GM12874 (cell line): ENCODE results near the gene CDH12.

ENCODE experiments used
- CTCF ChIP-seq: IDR thresholded peaks from 2 replicates; pipeline ENCODE4 v1.5.1; 2011; ENCODE audit warnings: low read depth, mild to moderate bottlenecking, control low read depth, low read length, moderate library complexity; ENCODE audit not compliant: insufficient read depth

Gene CDH12

GRCh38 chr5:22757776-22758175 is 95.4 kb downstream of the CDH12 start:
- no peak for TF ChIP-seq CTCF

- no peak for TF ChIP-seq CTCF
Observed at GRCh38 chr5:22754155-22754554, 99.0 kb downstream of the CDH12 start.

DNA sequence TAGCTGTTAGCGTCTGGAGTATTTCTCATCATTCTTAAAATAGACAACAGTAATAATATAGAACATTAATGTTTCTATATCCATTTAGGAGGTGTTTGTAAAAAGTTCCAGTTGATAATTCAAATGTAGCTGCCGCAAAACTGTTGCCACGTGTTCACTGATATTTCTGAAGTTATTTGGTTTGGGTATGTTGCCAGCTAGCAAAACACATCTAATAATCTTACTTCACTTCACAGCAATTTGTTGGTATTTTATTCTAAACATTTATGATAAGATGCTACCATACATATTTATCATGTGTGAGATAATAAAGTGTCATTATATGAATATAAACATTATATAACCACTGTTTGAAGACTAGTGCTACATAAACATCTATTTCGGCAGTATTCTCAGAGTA is 101.6 kb downstream of the CDH12 start:
- no peak for TF ChIP-seq CTCF

DNA sequence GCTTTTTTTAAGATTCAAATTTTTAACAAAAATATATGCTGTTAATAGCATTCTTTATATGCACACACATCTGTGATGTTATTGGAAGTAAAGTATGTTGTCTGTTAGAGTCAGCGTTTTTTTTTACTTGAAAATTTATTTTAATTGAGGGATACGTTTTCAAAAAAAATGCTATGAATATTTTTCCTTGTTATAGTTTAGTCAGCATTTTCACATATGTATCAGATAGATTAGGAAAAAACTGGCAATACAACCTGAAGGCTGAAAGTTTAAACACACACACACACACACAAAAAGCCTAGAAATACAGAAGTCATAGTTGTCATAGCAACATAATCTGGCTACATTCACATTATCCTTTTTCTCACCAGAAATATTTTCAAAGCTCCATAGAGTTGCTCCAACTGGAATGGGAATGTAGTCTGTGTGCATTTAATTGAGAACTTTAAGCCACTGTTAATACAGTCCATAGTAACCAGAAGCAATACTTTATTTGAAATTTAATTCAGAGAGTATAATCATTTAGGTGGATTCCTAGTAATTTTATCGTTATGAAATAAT is 116.6 kb downstream of the CDH12 start:
- TF ChIP-seq CTCF = no peak

DNA sequence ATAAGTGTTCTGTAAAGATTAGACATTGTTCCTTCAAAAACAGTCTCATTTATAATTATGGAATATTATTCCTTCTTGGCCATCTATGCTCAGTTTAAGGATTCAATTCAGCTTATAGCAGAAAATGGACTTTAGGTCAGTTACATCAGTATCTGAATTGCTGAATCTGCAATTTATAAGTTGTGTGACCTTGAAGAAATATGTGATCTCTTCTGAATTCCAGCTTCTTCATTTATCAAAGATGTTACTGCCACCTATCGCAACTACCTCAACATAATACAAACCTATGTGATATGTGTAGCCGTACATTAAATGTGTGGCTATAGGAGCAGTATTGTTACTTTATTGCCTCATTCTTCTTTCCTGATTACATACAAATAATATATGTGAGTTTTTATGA is 118.2 kb downstream of the CDH12 start:
- TF ChIP-seq CTCF = no peak

DNA sequence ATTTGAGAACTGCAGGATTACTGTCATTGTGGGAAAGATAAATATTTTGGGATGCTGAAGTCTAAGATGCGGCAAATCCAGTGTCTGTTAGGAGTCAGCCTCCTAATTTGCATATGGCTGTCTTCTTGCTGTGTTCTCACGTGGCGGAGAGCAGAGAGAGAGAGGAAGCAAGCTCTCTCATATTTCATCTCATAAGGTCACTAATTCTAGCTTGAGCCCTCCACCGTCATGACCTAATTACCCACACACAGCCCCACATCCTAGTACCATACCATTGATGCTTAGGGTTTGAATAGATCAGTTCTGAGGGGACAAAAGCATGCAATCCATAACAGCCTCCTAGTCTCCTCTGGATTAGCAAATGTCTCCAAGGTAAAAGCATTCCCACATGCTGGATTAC is 124.5 kb downstream of the CDH12 start:
- no peak for TF ChIP-seq CTCF

DNA sequence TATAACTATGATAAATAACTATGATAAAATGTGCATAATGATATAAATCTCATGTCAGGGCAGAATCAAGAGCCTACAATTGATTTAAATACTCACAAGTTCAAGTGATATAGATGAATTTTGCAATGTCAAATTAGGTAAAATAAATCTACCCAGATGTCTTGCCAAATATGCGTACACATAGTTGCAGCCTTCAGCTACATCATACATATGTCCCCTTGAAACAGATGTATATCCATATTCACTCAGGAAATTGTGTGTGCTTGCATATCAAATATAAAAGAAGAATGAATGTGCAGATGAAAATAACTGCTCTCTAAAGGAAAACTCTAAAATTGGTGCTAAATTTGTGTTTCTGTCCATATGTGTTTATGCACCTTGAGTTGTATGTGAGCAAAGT is 130.7 kb downstream of the CDH12 start:
- no peak for TF ChIP-seq CTCF
